GM23248 (cell line): Measurements from ENCODE around the gene VCL. TPM values are rescaled to one million over a fixed set of nuclear protein-coding genes. Genes with fewer than 3 reads are reported as not detected.

ENCODE experiments used
- DNase-seq: peaks from one replicate; pipeline ENCODE4 v3.0.0-alpha.2; 2015
- H2AFZ ChIP-seq: fragments of 200-600 bp; sonication (generic); 2 replicates; pipeline ENCODE4 v1.6.1; 2016; ENCODE audit warnings: antibody characterized with exemption
- H3F3A ChIP-seq: fragments of 200-600 bp; sonication (generic); 2 replicates; pipeline ENCODE4 v1.6.1; 2016; ENCODE audit warnings: mild to moderate bottlenecking, antibody characterized with exemption, mixed run types; ENCODE audit not compliant: insufficient read depth
- H3K27ac ChIP-seq: fragments of 200-600 bp; sonication (generic); 2 replicates; pipeline ENCODE4 v1.5.1; 2016; ENCODE audit warnings: mild to moderate bottlenecking
- H3K27me3 ChIP-seq: fragments of 200-600 bp; sonication (generic); replicated peaks from 2 replicates; pipeline ENCODE4 v1.6.1; 2016; ENCODE audit warnings: mild to moderate bottlenecking; ENCODE audit not compliant: insufficient read depth
- H3K36me3 ChIP-seq: fragments of 200-600 bp; sonication (generic); 2 replicates; pipeline ENCODE4 v1.6.1; 2016; ENCODE audit warnings: low read depth, mild to moderate bottlenecking
- H3K4me1 ChIP-seq: fragments of 200-600 bp; sonication (generic); 2 replicates; pipeline ENCODE4 v1.6.1; 2016; ENCODE audit warnings: mild to moderate bottlenecking; ENCODE audit not compliant: insufficient read depth
- H3K4me2 ChIP-seq: fragments of 200-600 bp; sonication (generic); one replicate; pipeline ENCODE4 v1.6.1; 2016; ENCODE audit warnings: mild to moderate bottlenecking; ENCODE audit not compliant: unreplicated experiment
- H3K4me3 ChIP-seq: fragments of 200-600 bp; sonication (generic); 2 replicates; pipeline ENCODE4 v1.5.1; 2016; ENCODE audit warnings: mild to moderate bottlenecking
- H3K79me2 ChIP-seq: fragments of 200-600 bp; sonication (generic); 2 replicates; pipeline ENCODE4 v1.6.1; 2016; ENCODE audit warnings: mild to moderate bottlenecking; ENCODE audit not compliant: insufficient read depth
- H3K9ac ChIP-seq: fragments of 200-600 bp; sonication (generic); 2 replicates; pipeline ENCODE4 v1.6.1; 2016; ENCODE audit warnings: mild to moderate bottlenecking
- H3K9me2 ChIP-seq: fragments of 200-600 bp; sonication (generic); 2 replicates; pipeline ENCODE4 v1.6.1; 2016; ENCODE audit warnings: mixed run types, mild to moderate bottlenecking, moderate library complexity; ENCODE audit not compliant: insufficient read depth
- H3K9me3 ChIP-seq: fragments of 200-600 bp; sonication (generic); one replicate; pipeline ENCODE4 v1.6.1; 2017; ENCODE audit warnings: low read depth
- H4K20me1 ChIP-seq: fragments of 200-600 bp; sonication (generic); 2 replicates; pipeline ENCODE4 v1.6.0; 2016; ENCODE audit not compliant: insufficient read depth
- EZH2 ChIP-seq: fragments of 200-600 bp; sonication (generic); IDR thresholded peaks from 2 replicates; pipeline ENCODE4 v1.6.1; 2018; ENCODE audit warnings: antibody characterized with exemption, mild to moderate bottlenecking; ENCODE audit not compliant: insufficient read depth, poor library complexity, severe bottlenecking
- EZH2phosphoT487 ChIP-seq: fragments of 200-600 bp; sonication (generic); IDR thresholded peaks from 2 replicates; pipeline ENCODE4 v1.6.1; 2018; ENCODE audit warnings: antibody characterized with exemption, moderate library complexity, mild to moderate bottlenecking, low read depth; ENCODE audit not compliant: insufficient read depth
- WGBS, 2 experiments: methylation state at CpG; one replicate each; pipeline ENCODE4 v1.1.6; 2015 to 2017; ENCODE audit warnings: low lambda C conversion rate in 2 of 2, low coverage in 1 of 2; ENCODE audit errors: missing lambda C conversion rate in 2 of 2; 5-methylcytosine and 5-hydroxymethylcytosine counted together
- in situ Hi-C: fragments of 300-500 bp; cut with MboI; formaldehyde crosslinking; loops from 2 replicates; pipeline ENCODE4 v1.15.0; 2020
- polyA plus RNA-seq: library from polyadenylated mRNA; unstranded; fragments of >200 nt; fragmentation: Nextera tagmentation; extraction: Ambion mirVana; gene quantifications from 2 replicates; pipeline ENCODE4 v1.2.1, GENCODE V29; 2016
- total RNA-seq: library from RNA; depleted of rRNA; stranded (reverse); fragments of >200 nt; shearing (Covaris generic); gene quantifications from 2 replicates; pipeline ENCODE4 v1.2.3, GENCODE V29; 2014

VCL gene
- total and polyA plus RNA-seq, 2 experiments from 2014 or later: 177 to 235 TPM

DNA sequence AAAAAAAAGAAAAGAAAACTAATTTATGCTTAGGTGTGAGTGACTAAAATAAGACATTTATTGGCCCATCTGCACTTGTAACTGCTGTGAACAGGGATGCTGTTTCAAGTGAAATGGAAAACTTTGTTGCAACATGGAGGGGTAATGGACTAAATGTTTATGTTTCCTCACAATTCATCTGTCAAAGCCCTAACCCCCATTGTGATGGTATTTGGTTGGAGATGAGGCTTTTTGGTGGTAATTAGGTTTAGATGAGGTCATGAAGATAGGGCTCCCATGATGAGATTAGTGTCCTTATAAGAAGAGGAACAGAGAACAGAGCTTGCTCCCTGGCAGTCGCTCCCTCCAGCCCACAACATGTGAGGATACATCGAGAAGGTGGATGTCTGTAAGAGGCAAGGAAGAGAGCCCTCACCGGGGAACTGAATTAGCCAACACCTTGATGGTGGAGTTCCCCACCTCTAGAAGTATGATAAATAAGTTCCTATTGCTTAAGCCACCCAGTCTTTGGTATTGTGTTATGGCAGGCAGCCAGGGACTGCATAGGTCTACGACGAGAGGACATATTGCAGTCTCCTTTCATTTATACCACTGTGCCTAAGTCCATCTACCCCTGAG is 28.6 kb upstream of the VCL start:
- no peak overlapping the region for H2AFZ ChIP-seq
- no peak for DNase-seq
- no peaks in the 10 kb centered on the region for H3K79me2 ChIP-seq
- no peaks in the 10 kb centered on the region for H3K9me2 ChIP-seq
- H3K9ac ChIP-seq: no peak overlapping the region
- H3K9me3 ChIP-seq: no peaks in the 10 kb centered on the region
- H3K4me1 ChIP-seq: peaks cover 31% of the 10 kb centered on the region
- H3K27me3 ChIP-seq: no peaks in the 10 kb centered on the region
- in situ Hi-C loops: no loop called here
- H3K27ac ChIP-seq: no peak overlapping the region
- TF ChIP-seq EZH2phosphoT487 (no peak), EZH2 (no peak)
- H3K4me2 ChIP-seq: no peak overlapping the region
- no peaks in the 10 kb centered on the region for H4K20me1 ChIP-seq
- no peak overlapping the region for H3K4me3 ChIP-seq
- H3K36me3 ChIP-seq: no peaks in the 10 kb centered on the region
- 95 to 96% methylated on average over 5 of the region's 5 CpGs for WGBS, 2 experiments
- H3F3A ChIP-seq: peaks cover 22% of the 10 kb centered on the region

DNA sequence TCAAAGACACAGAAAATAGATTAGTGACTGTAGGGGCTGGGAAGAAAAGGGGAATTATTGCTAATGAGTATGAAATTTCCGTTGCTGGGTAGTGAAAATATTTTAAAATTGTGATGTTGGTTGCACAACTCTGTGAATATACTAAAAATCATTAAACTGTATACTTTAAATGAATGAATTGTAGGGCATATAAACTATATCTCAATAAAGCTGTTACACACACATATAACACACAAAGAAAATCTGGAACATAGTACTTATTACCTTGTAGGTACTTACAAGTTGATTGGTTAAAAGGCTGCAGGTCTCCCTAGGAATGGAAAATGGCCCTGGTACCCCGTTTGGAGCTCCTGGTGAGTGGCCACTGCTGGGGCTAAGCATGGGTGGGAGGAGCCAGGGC is 27.1 kb upstream of the VCL start:
- H3F3A ChIP-seq: peaks cover 16% of the 10 kb centered on the region
- H3K9me3 ChIP-seq: no peaks in the 10 kb centered on the region
- H3K4me3 ChIP-seq: no peak overlapping the region
- no peak overlapping the region for H2AFZ ChIP-seq
- no peaks in the 10 kb centered on the region for H3K36me3 ChIP-seq
- H3K9ac ChIP-seq: no peak overlapping the region
- no peaks in the 10 kb centered on the region for H3K27me3 ChIP-seq
- 85 to 91% methylated on average over 2 of the region's 2 CpGs for whole genome bisulfite sequencing, 2 experiments
- no peaks in the 10 kb centered on the region for H3K9me2 ChIP-seq
- peaks cover 22% of the 10 kb centered on the region for H3K4me1 ChIP-seq
- H4K20me1 ChIP-seq: no peaks in the 10 kb centered on the region
- no peaks in the 10 kb centered on the region for H3K79me2 ChIP-seq
- no peak for TF ChIP-seq EZH2
- TF ChIP-seq EZH2phosphoT487: no peak
- no peak overlapping the region for H3K27ac ChIP-seq
- in situ Hi-C loops: no loop called here
- no peak overlapping the region for H3K4me2 ChIP-seq
- no peak for DNase-seq

DNA sequence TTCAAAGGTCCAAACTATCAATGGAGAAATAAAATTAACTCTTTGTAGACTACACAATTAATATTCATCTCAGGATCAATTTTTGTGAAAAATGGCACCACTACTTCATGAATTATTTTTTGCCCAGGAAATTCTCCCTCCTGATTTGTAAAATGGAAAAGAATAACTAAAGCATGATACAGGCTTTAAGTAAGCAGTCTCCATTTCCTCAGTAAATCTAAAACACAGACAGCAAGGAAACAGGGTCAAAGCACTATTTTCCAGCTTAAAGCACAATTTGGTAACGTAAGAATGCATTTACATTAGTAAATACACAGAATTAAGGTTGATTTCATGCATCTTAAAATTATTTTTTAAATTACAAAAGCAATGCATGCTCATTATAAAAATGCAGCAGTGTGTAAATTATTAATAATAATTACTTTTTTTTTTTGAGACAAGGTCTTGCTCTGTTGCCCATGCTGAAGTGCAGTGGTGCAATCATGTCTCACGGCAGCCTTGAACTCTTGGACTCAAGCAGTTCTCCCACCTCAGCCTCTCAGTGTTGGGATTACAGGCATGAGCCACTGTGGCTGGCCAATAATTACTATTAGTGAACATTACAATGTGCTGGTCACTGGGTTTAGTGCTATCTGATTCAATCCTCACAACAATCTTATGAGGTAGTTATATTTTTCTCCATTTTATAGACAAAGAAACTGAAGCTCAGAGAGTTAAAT is 26.1 kb upstream of the VCL start:
- H4K20me1 ChIP-seq: no peaks in the 10 kb centered on the region
- H3K9me3 ChIP-seq: no peaks in the 10 kb centered on the region
- H3K27me3 ChIP-seq: no peaks in the 10 kb centered on the region
- H3K36me3 ChIP-seq: no peaks in the 10 kb centered on the region
- no peaks in the 10 kb centered on the region for H3K79me2 ChIP-seq
- TF ChIP-seq EZH2phosphoT487 (no peak), EZH2 (no peak)
- in situ Hi-C loops: no loop called here
- no peak overlapping the region for H2AFZ ChIP-seq
- H3K4me2 ChIP-seq: no peak overlapping the region
- H3K4me1 ChIP-seq: peaks cover 16% of the 10 kb centered on the region
- no peaks in the 10 kb centered on the region for H3K9me2 ChIP-seq
- 98 to 100% methylated on average over 2 of the region's 2 CpGs for WGBS, 2 experiments
- H3K4me3 ChIP-seq: no peak overlapping the region
- no peak overlapping the region for H3K9ac ChIP-seq
- H3K27ac ChIP-seq: no peak overlapping the region
- no peak for DNase-seq
- peaks cover 9% of the 10 kb centered on the region for H3F3A ChIP-seq

DNA sequence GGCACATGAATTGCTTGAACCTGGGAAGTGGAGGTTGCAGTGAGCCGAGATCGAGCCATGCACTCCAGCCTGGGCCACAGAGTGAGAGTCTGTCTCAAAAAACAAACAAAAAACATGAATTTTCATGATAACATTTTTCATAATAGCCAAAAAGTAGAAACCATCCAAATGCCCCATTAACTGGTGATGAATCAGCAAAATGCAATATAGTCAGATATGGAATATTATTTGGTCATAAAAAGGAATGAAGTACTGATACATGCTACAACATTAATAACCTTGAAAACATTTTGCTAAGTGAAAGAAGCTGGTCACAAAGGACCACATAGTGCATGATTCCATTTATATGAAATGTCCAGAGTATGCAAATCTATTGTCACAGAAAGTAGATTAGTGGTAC is 24.5 kb upstream of the VCL start:
- Histone ChIP-seq H3K4me1 (peaks cover 1% of the 10 kb centered on the region; the same call in 1 of the 2 replicates), H3K27me3 (no peaks in the 10 kb centered on the region), H3K9ac (no peak overlapping the region), H3K4me2 (no peak overlapping the region), H4K20me1 (no peaks in the 10 kb centered on the region), H2AFZ (no peak overlapping the region), H3K79me2 (no peaks in the 10 kb centered on the region), H3K9me3 (no peaks in the 10 kb centered on the region), H3K36me3 (no peaks in the 10 kb centered on the region), H3F3A (no peaks in the 10 kb centered on the region), H3K27ac (no peak overlapping the region), H3K4me3 (no peak overlapping the region), H3K9me2 (no peaks in the 10 kb centered on the region)
- DNase-seq: no peak
- in situ Hi-C loops: no loop called here
- TF ChIP-seq EZH2 (no peak), EZH2phosphoT487 (no peak)
- WGBS, 2 experiments: 94 to 98% methylated on average over 2 of the region's 2 CpGs
